Psoas muscle (tissue), 8 donors: Measurements from ENCODE around the gene HTATSF1. TPM values are rescaled to one million over a fixed set of nuclear protein-coding genes. Genes with fewer than 3 reads are reported as not detected.

Source experiments
- ATAC-seq, 4 donors: fragments of 200-7000 bp; cut with Tn5 transposase; one replicate each; pipeline ENCODE4 v1.9.1; 2020; ENCODE audit warnings: moderate library complexity in 3 of 4, mild to moderate bottlenecking in 2 of 4
- DNase-seq, 2 donors: peaks; one replicate each; pipeline ENCODE4 v3.0.0-alpha.2; 2020
- H3K27ac ChIP-seq: fragments of 200-600 bp; one replicate; pipeline ENCODE4 v1.8.0; 2022
- H3K27me3 ChIP-seq, 3 donors: fragments of 200-600 bp in 1 of 3; one replicate each; pipeline versions ENCODE4 v1.6.1 to v1.8.0; 2013 to 2022; ENCODE audit warnings: low read length in 2 of 3, mild to moderate bottlenecking in 2 of 3, moderate library complexity in 1 of 3; ENCODE audit not compliant: insufficient read depth in 3 of 3
- H3K36me3 ChIP-seq, 2 donors: fragments of 200-600 bp in 1 of 2; one replicate each; pipeline versions ENCODE4 v1.6.1 to v1.8.0; 2013 to 2022; ENCODE audit warnings: low read depth in 1 of 2, mild to moderate bottlenecking in 1 of 2, moderate library complexity in 1 of 2; ENCODE audit not compliant: insufficient read depth in 1 of 2
- H3K4me1 ChIP-seq: fragments of 200-600 bp; one replicate; pipeline ENCODE4 v1.8.0; 2022
- H3K4me3 ChIP-seq: fragments of 200-600 bp; one replicate; pipeline ENCODE4 v1.8.0; 2022; ENCODE audit warnings: mild to moderate bottlenecking
- H3K9me3 ChIP-seq: fragments of 200-600 bp; one replicate; pipeline ENCODE4 v1.8.0; 2022
- CTCF ChIP-seq: fragments of 200-600 bp; IDR thresholded peaks from one replicate; pipeline ENCODE4 v1.8.0; 2022; ENCODE audit warnings: antibody characterized with exemption
- WGBS, 3 donors: extraction: QIAGEN DNeasy Blood & Tissue Kit; methylation state at CpG; one replicate each; pipeline versions ENCODE4 v1.1.6 to v1.1.7; 2013; 5-methylcytosine and 5-hydroxymethylcytosine counted together
- intact Hi-C, 2 donors: fragments of 100-400 bp; cut with DNase I; formaldehyde crosslinking; loops; one replicate each; pipeline versions ENCODE4 v1.11.0 to v1.14.2; 2022
- polyA plus RNA-seq, 3 donors: library from polyadenylated mRNA; stranded (reverse); fragments of 200-250 nt; gene quantifications; one replicate each; pipeline ENCODE4 v1.2.3, GENCODE V29; 2013
- total RNA-seq, 4 donors: library from RNA; stranded (reverse); fragmentation: NEBNext Ultra II Directional in 2 of 4; extraction: Animal tissue kit (Norgen Biotek cat#: 25700) in 2 of 4; gene quantifications; one replicate each; pipeline versions ENCODE4 v1.2.1 to v1.2.4, GENCODE V29; 2021 to 2023
- donor health status: healthy with polysubstance abuse.
- donor health status: DM: no; HTN: no; CAD: no; lungs with moderate emphysema.
- donor health status: Bipolar disorder and iron deficiency.
- donor health status: healthy.
- donor health status: DM: yes; HTN: yes; CAD: no.
- donor health status: DM: no; HTN: no; CAD: no.
- donor health status: DM: no; HTN: no; CAD: no.
- donor health status: DM: yes; HTN: yes; CAD: no.

The HTATSF1 gene
- total and polyA plus RNA-seq, 7 donors, result 63.2 to 103 (median 68.8) TPM

GRCh38 chrX:136467303-136467702 lies 30.1 kb upstream of the HTATSF1 start:
- TF ChIP-seq CTCF, result no peak
- Histone ChIP-seq H3K36me3 (no peaks in the 10 kb centered on the region), H3K27ac (no peak overlapping the region), H3K4me1 (no peaks in the 10 kb centered on the region), H3K4me3 (no peak overlapping the region), H3K9me3 (no peaks in the 10 kb centered on the region), H3K27me3 (peaks cover 0 to 13% (median 0%) of the 10 kb centered on the region in 3 donors)
- WGBS, 3 donors, result 51 to 92% (median 72%) methylated on average over 3 of the region's 3 CpGs
- ATAC-seq, result no peak
- no peak for DNase-seq
- intact Hi-C loops, result no loop called here

- intact Hi-C loops, result no loop called here
- no peak overlapping the region for H3K27ac ChIP-seq
- no peak overlapping the region for H3K4me3 ChIP-seq
- no peak for TF ChIP-seq CTCF
- no peaks in the 10 kb centered on the region for H3K36me3 ChIP-seq
- ATAC-seq (no peak), DNase-seq (no peak)
- 76 to 97% (median 88%) methylated on average over 2 of the region's 2 CpGs for WGBS, 3 donors
- H3K4me1 ChIP-seq, result no peaks in the 10 kb centered on the region
- H3K9me3 ChIP-seq, result no peaks in the 10 kb centered on the region
- peaks cover 0 to 13% (median 0%) of the 10 kb centered on the region in 3 donors for H3K27me3 ChIP-seq
Observed at GRCh38 chrX:136468391-136469103, 28.8 kb upstream of the HTATSF1 start.

- Histone ChIP-seq H3K27ac (no peak overlapping the region), H3K9me3 (no peaks in the 10 kb centered on the region), H3K27me3 (peaks cover 0 to 8% (median 0%) of the 10 kb centered on the region in 3 donors), H3K4me1 (no peaks in the 10 kb centered on the region), H3K4me3 (no peak overlapping the region), H3K36me3 (no peaks in the 10 kb centered on the region)
- WGBS, 3 donors, result 54 to 82% (median 82%) methylated on average over 4 of the region's 4 CpGs
- ATAC-seq, result no peak
- DNase-seq, result no peak
- TF ChIP-seq CTCF, result no peak
- intact Hi-C loops, result no loop called here
Observed at GRCh38 chrX:136473663-136474062, 23.7 kb upstream of the HTATSF1 start.

GRCh38 chrX:136475236-136475635 lies 22.2 kb upstream of the HTATSF1 start:
- Histone ChIP-seq H3K4me1 (no peaks in the 10 kb centered on the region), H3K27me3 (peaks cover 0 to 8% (median 0%) of the 10 kb centered on the region in 3 donors), H3K4me3 (no peak overlapping the region), H3K9me3 (no peaks in the 10 kb centered on the region), H3K27ac (no peak overlapping the region), H3K36me3 (no peaks in the 10 kb centered on the region)
- intact Hi-C loops, result no loop called here
- ATAC-seq, result no peak
- no peak for DNase-seq
- TF ChIP-seq CTCF, result no peak
- 48 to 74% (median 54%) methylated on average over 3 of the region's 3 CpGs for WGBS, 3 donors

GRCh38 chrX:136476501-136476900 lies 20.9 kb upstream of the HTATSF1 start:
- no peak for TF ChIP-seq CTCF
- no peak for DNase-seq
- Histone ChIP-seq H3K27ac (no peak overlapping the region), H3K36me3 (no peaks in the 10 kb centered on the region), H3K4me1 (no peaks in the 10 kb centered on the region), H3K27me3 (no peaks in the 10 kb centered on the region), H3K9me3 (no peaks in the 10 kb centered on the region), H3K4me3 (no peak overlapping the region)
- ATAC-seq, result no peak
- intact Hi-C loops, result no loop called here
- 74 to 94% (median 93%) methylated on average over 2 of the region's 2 CpGs for WGBS, 3 donors
